BJ (cell line): ENCODE measurements around the gene CS. TPM values are rescaled to one million over a fixed set of nuclear protein-coding genes. Genes with fewer than 3 reads are reported as not detected.

Source experiments
- CTCF ChIA-PET: fragments of 350-600 bp; formaldehyde crosslinking; extraction: SDS; loops from one replicate; lab custom pipeline; 2021; ENCODE audit warnings: antibody characterized with exemption, inconsistent platforms; lab: Yijun Ruan, JAX
- POLR2A ChIA-PET: fragments of 300-600 bp; sonication (Branson Sonifier 250); formaldehyde crosslinking; extraction: SDS; loops from one replicate; lab custom pipeline; 2021; ENCODE audit warnings: antibody characterized with exemption; lab: Charles Lee
- DNase-seq: peaks from one replicate; pipeline ENCODE4 v3.0.0-alpha.2; 2011; ENCODE audit warnings: low read depth
- H3K27me3 ChIP-seq: 2 replicates; pipeline ENCODE4 v1.6.0; 2011; ENCODE audit warnings: low read length; ENCODE audit not compliant: control insufficient read depth, insufficient read depth
- H3K36me3 ChIP-seq: 2 replicates; pipeline ENCODE4 v1.5.1; 2011; ENCODE audit warnings: low read length; ENCODE audit not compliant: control insufficient read depth, insufficient read depth
- H3K4me3 ChIP-seq: 2 replicates; pipeline ENCODE4 v1.5.1; 2011; ENCODE audit warnings: low read depth, mild to moderate bottlenecking, control low read depth, low read length
- polyA plus RNA-seq: library from polyadenylated mRNA; depleted of rRNA; stranded (reverse); fragments of >200 nt; gene quantifications from 2 replicates; pipeline ENCODE4 v1.2.3, GENCODE V29; 2011
- TF ChIP-seq, protein P1 (sequence below): IDR thresholded peaks from 2 replicates; pipeline ENCODE4 v1.5.1; 2011; ENCODE audit warnings: low read depth, mild to moderate bottlenecking, control low read depth, inconsistent platforms, low read length, moderate library complexity; ENCODE audit not compliant: insufficient read depth

CS gene
- polyA plus RNA-seq, 1 experiment = 150 TPM

DNA sequence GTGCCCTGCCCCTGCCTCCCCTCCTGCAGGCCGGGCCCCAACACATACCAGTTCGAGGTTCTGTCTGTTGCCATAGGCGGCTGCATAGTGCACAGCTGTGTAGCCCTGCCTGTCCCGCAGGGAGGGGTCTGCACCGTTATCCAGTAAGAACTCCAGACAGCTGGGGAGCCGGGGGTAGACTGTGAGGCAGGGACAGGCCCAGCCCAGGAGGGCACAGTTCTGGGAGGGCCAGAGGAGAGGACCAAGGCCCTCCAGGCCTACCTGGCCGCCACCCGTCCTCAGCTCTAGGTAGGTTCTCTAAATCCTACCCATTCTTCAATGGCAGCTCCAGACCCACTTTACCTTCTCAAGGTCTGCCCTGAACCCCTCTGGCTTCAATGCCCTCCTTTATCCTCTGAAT lies 51.4 kb downstream of the CS start:
- no peak for DNase-seq
- TF ChIP-seq, protein P1, sequence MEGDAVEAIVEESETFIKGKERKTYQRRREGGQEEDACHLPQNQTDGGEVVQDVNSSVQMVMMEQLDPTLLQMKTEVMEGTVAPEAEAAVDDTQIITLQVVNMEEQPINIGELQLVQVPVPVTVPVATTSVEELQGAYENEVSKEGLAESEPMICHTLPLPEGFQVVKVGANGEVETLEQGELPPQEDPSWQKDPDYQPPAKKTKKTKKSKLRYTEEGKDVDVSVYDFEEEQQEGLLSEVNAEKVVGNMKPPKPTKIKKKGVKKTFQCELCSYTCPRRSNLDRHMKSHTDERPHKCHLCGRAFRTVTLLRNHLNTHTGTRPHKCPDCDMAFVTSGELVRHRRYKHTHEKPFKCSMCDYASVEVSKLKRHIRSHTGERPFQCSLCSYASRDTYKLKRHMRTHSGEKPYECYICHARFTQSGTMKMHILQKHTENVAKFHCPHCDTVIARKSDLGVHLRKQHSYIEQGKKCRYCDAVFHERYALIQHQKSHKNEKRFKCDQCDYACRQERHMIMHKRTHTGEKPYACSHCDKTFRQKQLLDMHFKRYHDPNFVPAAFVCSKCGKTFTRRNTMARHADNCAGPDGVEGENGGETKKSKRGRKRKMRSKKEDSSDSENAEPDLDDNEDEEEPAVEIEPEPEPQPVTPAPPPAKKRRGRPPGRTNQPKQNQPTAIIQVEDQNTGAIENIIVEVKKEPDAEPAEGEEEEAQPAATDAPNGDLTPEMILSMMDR = no peak
- ChIA-PET CTCF (interaction anchor here (1.8 to 6.2 kb wide), 4 partner anchors 8 to 129 kb away, joined by 5 to 40 read pairs (median 6); partner anchors contain the start of genes ANKRD52, RNF41 and SMARCC2), POLR2A (no interaction called here)
- Histone ChIP-seq H3K36me3 (peaks cover 66% of the 10 kb centered on the region), H3K4me3 (no peak overlapping the region), H3K27me3 (no peaks in the 10 kb centered on the region)

DNA sequence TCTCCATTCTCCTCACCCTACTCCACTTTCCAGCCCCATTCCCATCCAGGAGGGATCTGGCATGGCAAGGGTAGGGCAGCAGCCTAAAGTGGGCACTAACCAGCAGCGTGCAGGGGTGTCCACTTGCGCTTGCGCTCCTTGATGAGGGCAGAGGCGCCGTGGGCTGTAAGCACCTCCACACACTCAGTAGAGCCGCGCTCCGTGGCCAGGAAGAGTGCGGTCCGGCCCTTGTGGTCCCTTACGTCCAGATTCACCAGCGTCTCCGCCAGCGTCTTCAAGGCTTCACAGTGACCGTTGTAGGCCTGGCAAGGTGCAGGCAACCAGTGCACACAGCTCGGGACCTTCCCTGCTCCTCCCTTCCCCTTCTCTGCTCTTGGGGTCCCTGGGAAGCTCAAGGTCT lies 52.2 kb downstream of the CS start:
- DNase-seq = no peak
- Histone ChIP-seq H3K4me3 (no peak overlapping the region), H3K27me3 (no peaks in the 10 kb centered on the region), H3K36me3 (peaks cover 62% of the 10 kb centered on the region)
- ChIA-PET CTCF (interaction anchor here (1.8 to 6.2 kb wide), 4 partner anchors 9 to 128 kb away, joined by 5 to 40 read pairs (median 6); partner anchors contain the start of genes ANKRD52, RNF41 and SMARCC2), POLR2A (no interaction called here)
- TF ChIP-seq, protein P1 = no peak

DNA sequence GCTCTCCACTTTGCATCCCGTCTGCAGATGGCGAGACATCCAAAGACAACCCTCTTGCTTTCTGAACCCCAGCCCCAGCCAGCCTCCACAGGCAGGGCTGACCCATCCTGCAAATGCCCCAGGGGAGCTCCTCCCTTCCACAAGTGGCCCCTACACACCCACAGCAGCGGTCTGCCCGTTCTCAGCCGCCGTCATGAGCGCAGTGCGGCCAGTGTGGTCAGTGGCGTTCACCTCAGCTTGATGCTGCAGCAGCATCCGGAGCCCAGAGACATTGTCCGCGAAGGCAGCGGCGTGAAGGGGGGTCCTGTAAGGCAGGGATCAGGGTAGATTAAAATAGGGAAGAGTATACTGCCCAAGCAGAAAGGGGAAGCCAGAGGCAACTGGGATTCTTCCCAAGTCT lies 55.6 kb downstream of the CS start:
- TF ChIP-seq, protein P1 = no peak
- Histone ChIP-seq H3K36me3 (peaks cover 57% of the 10 kb centered on the region), H3K27me3 (no peaks in the 10 kb centered on the region), H3K4me3 (no peak overlapping the region)
- ChIA-PET POLR2A (no interaction called here), CTCF (interaction anchor here (1.0 to 6.2 kb wide), 4 partner anchors 9 to 55 kb away, joined by 3 to 40 read pairs (median 4); partner anchors contain the start of genes ANKRD52 and SMARCC2)
- DNase-seq = no peak

DNA sequence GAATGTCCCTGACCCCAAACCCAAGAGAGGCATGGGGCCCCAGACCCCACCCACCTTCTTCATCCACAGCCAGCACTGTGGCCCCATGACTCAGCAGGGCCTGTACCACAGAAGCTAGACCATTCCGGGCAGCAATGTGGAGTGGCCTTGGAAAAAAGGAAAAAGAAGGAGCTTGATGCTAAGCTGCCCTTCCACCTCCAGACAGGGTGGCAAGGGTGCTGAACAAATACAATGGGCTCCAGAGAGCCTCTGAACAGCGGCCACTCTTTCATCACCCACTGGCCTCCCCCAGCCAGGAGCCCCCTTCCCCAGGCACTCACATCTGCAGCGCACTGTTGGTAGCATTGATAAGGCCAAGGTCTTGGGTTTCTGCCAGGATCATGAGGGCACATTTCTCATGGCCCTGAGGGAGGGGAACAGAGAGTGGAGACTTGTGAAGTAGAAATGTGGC lies 56.4 kb downstream of the CS start:
- peaks cover 54% of the 10 kb centered on the region for H3K36me3 ChIP-seq
- H3K27me3 ChIP-seq = no peaks in the 10 kb centered on the region
- H3K4me3 ChIP-seq = no peak overlapping the region
- ChIA-PET POLR2A (no interaction called here), CTCF (interaction anchor here (1.7 to 6.2 kb wide), 3 partner anchors 9 to 13 kb away, joined by 4 to 40 read pairs (median 4); partner anchors contain the start of gene ANKRD52)
- DNase-seq = no peak
- TF ChIP-seq, protein P1 = no peak

DNA sequence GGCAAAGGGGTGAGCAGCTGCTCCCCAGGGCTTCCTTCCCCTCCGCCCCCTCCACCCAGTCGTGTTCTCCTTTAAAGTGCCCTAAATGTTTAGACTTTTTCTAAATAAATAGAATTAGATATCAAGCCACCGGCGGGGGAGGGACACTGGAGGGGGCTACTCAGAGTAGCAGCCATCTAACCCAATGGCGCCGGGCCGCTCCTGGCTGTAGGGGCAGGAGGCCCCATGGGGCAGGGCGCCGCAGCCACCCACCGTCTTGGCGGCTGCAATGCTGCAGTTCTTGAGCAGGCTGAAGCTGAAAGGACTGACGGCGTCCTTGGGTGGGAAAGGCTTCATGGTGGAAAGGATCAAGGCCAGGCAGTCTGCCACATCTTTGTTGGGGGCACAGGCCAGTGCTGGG lies 57.1 kb downstream of the CS start:
- no peak overlapping the region for H3K4me3 ChIP-seq
- H3K27me3 ChIP-seq = no peaks in the 10 kb centered on the region
- TF ChIP-seq, protein P1 = no peak
- CTCF ChIA-PET = interaction anchor here (1.7 kb wide), 1 partner anchor 10 kb away, joined by 4 read pairs; no protein-coding TSS in a partner anchor
- DNase-seq = no peak
- peaks cover 46% of the 10 kb centered on the region for H3K36me3 ChIP-seq
- POLR2A ChIA-PET = no interaction called here
